NT2/D1 (cell line): ENCODE measurements around the gene PBRM1.

Experiments used
- SUZ12 ChIP-seq: IDR thresholded peaks from 2 replicates; pipeline ENCODE4 v1.6.1; 2011; ENCODE audit not compliant: insufficient read length, insufficient read depth; ENCODE audit errors: extremely low read depth
- YY1 ChIP-seq: IDR thresholded peaks from 2 replicates; pipeline ENCODE4 v1.6.1; 2011; ENCODE audit not compliant: insufficient read length, insufficient read depth
- ZNF274 ChIP-seq: IDR thresholded peaks from 2 replicates; pipeline ENCODE4 v1.6.1; 2011; ENCODE audit warnings: mild to moderate bottlenecking, low read depth, low read length

- TF ChIP-seq SUZ12: no peak
- TF ChIP-seq ZNF274: no peak
- TF ChIP-seq YY1: no peak
Observed at GRCh38 chr3:52614689-52615088, 71.0 kb downstream of the PBRM1 start.
